HG02840 (cell line): ENCODE data around the gene RNF214.
"Not testable (repeated sequence)": the region's sequence is repeated elsewhere in the genome, so short reads cannot be mapped to it uniquely, and the experiment has no call there.

Experiments used
- ATAC-seq: cut with Tn5 transposase; IDR thresholded peaks from one replicate; pipeline ENCODE4 v1.9.1; 2021; ENCODE audit warnings: mild to moderate bottlenecking, moderate library complexity, moderate number of reproducible peaks; ENCODE audit not compliant: unreplicated experiment, low FRiP score

RNF214 gene

DNA sequence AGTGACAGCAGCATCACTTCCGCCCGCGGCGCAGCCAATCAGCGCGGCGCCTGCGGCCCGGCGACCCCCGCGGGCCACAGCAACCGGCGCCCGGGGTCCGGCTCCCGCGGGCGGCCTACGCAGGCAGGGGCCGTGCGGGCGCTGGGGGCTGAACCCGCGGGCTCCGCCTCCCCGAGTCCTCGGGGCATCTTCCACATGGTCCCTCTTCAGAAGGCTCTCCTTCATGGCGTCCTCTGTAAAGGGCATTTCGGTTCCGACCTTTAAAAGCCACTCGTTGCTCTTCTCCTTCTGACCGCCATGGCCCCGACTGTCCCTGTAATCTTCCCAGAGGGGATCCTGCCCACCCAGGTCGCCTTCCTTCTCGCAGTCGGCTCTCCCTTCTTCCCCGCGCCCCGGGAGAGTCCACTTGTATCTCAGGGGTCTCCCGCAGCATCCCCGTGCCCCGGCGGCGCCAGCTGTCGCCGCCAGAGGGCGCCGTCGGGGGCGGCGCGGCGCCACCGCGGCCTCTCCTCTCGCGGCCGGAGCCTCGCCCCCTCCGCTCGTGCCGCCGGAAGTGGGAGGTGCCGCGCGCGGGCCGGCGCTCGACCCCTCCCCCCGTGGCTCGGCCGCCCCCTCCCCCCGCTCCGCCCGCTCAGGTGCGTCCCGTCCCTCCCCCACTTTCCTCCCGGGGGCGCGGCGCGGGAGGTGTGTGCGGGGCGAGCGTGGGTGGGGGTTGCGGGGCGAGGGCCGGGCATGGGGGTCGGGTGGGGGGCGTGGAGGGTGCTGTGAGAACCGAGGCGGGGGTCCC, at the start of gene RNF214:
RNF214 (plus strand) TSS at position 580 of the 787 bp plus-strand sequence. CDS start 1,602 bp downstream, outside the sequence.
- peak; percentile 54 for ATAC-seq

DNA sequence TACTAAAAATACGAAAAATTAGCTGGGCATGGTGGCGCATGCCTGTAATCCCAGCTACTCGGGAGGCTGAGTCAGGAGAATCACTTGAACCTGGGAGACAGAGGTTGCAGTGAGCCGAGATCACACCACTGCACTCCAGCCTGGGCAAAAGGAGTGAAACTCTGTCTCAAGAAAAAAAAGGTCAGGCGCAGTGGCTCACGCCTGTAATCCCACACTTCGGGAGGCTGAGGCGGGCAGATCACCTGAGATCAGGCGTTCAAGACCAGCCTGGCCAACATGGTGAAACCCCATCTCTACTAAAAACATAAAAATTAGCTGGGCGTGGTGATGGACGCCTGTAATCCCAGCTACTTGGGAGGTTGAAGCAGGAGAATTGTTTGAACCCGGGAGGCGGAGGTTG, 49.3 kb upstream of the RNF214 start:
- ATAC-seq = not testable (repeated sequence)

DNA sequence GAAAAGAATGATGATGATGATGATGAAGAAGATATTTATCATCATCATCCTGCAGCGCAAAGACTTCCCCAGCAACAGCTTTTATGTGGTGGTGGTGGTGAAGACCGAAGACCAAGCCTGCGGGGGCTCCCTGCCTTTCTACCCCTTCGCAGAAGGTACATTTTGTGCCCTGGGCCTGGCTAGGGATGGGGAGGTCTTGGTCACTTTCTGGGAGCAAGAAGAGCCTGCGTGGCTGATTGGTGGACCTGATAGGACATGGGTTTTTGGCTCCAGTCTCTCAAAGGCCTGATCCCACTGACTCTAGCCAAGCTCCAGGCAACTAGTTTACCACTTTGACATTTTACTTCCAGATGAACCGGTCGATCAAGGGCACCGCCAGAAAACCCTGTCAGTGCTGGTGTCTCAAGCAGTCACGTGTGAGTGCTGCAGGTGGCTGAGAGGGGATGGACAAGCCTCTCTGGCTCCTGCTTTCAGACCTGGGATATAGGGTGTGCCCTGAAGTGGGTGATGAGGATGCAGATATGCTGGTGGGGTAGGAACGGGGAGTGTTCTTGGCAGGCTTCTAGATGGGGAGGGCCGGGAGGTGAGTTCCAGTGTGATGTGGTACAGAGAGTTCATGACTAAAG, 48.6 kb upstream of the RNF214 start:
- ATAC-seq = no peak

DNA sequence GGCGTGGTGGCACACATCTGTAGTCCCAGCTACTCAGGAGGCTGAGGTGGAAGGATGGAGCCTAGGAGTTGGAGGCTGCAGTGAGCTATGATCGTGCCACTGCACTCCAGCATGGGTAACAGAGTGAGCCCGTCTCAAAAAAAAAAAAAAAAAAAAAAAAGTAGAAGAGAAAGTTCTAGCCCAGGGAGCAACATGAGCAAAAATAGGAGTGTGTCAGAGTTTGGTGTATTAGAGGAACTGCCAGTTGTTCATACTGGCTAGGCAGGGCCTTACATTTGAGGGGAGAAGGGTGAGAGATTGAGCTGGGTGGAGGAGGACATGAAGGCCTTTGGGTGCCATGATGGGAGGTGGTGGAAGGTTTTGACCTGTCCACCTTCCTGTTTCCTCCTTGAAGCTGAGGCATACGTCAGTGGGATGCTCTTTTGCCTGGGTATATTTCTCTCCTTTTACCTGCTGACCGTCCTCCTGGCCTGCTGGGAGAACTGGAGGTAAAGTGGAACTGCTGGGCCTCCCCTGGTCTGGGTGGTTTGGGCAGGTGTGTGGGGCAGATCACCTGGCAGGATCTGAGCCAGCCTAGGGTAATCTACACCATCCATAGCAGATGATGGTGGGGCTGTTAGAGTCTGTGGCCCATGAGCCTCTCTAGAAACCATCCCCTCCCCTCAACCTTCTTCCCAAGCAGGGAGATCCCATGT, 46.6 kb upstream of the RNF214 start:
- no peak for ATAC-seq

DNA sequence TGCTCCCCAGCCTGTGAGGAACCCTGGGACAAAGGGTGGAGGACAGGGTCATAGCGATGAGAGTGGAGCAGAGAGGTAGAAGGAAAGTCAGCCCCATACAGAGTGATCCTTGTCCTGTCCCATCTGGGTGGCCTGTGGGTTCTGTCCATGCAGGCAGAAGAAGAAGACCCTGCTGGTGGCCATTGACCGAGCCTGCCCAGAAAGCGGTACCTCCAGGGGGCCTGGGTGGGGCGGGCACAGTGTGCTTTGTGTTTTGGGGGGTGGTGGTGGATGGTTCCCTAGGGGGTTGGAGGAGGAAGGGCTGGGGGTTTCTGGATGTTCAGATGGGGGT, 46.1 kb upstream of the RNF214 start:
- no peak for ATAC-seq

DNA sequence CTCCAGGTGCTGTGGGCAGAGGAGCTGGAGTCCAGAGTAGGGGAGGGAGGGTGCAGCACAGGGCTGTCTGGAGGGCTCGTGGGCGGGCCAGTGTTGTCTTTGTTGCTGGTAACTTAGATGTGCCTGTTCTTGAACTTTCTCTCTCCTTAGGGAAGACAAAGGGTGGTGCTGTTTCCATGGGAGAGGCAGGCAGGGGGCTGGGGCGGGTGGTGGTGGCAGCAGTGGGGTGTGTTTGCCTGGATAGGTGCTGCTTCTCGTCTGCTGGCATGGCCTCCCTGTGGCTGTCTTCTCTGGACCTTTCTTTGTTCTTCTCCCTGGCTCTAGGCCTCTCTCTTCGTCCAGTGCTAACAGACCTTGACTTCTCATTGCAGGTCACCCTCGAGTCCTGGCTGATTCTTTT, 45.5 kb upstream of the RNF214 start:
- ATAC-seq = no peak

DNA sequence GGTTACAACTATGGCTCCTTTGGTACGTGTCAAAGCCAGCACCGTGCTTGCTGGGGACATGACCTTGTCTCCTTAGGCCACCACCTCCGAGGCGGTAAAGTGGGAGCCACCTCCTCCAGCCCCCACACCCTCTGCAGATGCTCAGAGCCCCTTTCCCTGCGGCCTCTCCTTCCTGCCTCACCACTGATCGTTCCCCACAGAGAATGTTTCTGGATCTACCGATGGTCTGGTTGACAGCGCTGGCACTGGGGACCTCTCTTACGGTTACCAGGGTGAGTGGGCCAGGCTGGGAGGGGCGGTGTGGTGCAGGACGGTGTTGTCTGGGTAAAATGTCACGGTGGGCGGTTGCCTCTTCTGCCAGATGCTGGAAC, 45.1 kb upstream of the RNF214 start:
- no peak for ATAC-seq

DNA sequence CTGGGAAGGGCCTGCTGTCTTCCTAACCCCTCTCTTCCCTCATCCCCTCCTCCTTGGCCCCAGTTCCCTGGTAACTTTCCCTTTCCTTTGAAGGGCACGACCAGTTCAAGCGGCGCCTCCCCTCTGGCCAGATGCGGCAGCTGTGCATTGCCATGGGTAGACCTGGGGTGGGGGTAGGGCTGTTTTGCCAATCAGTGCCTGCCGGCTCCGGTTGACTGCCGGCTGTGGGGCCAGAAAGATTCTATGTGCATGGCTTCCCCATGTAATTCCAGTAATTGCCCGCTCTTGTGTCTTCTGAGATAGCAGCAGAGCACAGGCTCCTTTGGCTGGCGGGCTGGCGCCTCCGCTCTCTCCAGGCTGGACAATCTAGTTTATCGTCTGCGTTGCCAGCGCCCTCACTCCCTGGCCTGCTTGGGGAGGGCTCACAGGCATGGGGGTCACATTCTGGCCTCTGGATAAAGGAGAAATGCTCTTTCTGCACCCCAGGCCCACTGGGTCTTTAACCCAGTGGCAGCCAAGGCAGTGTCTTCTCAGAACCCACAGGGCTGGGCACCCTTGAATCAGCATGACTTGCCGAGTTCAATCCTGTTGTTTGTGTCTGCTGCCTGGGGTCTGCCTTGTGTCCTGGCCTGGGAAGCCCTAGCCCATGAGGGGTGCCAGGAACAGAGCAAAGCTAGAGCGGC, 44.5 kb upstream of the RNF214 start:
- no peak for ATAC-seq

DNA sequence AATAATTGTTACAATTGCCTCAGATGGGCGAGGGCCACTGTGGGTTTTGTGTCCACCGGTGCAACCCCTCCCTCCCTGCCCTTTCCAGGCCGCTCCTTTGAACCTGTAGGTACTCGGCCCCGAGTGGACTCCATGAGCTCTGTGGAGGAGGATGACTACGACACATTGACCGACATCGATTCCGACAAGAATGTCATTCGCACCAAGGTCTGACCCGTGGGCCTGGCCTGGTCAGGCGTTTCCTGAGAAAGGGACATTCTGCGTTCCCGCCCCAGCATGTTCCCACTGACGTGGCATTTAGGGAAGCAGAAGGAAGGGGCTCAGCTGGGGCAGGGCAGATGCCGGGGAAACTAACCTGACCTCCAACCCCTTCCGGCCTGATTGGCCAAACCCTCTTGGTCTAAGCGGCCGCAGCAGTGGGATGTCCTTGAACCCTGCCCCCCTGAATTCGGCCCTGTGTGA, 43.8 kb upstream of the RNF214 start:
- no peak for ATAC-seq

DNA sequence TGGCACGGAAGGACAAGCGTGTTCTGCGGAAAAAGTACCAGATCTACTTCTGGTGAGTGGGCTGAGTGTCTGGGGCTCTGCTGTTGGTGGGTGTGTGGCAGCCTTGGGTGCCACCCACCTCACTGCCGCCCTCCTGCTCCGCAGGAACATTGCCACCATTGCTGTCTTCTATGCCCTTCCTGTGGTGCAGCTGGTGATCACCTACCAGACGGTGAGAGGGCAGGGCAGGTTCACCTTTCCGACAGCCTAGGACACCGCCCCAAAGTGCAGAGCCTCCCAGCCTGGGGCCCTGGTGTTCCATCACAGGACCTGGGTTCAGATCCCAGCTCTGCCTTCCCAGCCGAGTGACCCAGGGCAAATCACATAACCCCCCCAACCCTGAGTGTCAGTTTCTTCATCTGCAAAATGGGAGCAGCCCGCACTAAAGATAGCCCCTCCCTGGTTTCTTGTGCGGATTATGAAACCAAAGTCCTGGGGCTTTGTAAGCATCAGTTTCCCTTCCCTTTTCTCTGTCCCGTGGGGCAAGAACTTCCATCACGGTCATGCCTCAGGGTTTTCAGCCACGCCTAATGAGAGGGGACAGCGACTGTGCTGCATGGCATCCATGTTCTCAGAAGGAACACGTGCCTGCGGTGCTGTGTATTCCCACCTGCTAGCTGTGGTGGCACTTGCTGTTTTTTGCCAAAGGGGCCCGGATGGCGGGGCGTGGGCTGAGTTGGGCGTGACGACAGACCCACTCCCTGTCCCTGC, 43.1 kb upstream of the RNF214 start:
- peak; percentile 52 for ATAC-seq

DNA sequence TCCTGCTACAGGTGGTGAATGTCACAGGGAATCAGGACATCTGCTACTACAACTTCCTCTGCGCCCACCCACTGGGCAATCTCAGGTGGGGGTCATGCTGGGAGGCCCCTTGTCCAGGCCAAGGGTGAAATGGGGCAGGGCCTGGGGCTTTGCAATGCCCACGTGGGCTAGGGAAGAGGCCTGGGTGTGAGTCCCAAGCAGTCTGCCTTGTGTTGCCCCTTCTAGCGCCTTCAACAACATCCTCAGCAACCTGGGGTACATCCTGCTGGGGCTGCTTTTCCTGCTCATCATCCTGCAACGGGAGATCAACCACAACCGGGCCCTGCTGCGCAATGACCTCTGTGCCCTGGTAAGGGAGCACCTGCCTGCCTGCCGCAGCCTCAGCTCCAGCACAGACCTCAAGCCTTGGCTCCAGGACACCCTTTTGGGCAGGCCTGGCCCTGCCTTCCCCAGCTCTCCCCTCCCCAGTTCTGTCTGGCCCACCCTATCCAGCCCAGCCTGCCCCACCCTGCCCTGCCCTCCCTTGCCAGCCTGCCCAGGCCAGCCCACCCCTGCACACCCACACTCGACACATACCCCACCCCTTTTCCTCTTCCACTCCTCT, 42.4 kb upstream of the RNF214 start:
- ATAC-seq = no peak

DNA sequence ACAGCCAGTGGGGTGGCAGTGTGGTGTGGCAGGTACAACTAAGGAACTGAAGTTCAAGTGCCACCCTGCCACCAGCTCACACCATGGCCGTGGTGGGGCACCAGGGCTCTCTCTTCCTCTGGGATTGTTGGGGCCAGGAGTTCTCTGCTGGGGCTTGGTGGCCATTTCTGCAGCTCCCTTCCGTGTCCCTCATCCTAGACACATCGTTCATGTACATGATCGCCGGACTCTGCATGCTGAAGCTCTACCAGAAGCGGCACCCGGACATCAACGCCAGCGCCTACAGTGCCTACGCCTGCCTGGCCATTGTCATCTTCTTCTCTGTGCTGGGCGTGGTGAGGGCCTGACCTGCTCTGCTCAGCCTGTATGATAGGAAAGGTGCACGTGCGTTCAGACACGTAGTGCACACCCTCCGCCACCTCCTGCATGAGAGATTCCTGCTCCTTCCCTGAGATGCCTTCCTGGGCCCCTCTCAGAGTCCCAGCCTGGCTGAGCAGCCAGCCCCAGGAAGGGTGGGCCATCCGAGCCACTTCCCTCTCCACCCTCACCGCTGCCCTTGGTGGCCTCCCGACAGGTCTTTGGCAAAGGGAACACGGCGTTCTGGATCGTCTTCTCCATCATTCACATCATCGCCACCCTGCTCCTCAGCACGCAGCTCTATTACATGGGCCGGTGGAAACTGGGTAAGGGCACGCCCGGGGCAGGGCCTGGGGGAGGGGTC, 40.6 kb upstream of the RNF214 start:
- no peak for ATAC-seq

DNA sequence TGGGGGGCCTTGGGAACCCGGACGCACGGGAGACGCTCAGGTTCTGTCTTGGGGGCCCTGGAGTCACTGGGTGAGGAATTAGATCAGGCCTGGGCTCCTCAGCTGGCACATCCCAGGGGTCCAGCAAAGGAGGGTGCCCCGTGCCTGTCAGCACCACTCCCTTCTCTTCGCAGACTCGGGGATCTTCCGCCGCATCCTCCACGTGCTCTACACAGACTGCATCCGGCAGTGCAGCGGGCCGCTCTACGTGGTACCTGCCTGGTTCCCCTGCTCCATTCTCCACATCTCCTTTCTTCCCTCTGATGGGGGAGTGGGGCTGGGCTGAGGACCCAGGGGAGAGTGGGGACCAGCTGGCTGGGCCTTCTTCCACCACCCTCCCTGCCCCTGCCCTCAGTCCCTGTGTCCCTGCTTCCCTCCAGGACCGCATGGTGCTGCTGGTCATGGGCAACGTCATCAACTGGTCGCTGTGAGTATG, 40.0 kb upstream of the RNF214 start:
- ATAC-seq = no peak

DNA sequence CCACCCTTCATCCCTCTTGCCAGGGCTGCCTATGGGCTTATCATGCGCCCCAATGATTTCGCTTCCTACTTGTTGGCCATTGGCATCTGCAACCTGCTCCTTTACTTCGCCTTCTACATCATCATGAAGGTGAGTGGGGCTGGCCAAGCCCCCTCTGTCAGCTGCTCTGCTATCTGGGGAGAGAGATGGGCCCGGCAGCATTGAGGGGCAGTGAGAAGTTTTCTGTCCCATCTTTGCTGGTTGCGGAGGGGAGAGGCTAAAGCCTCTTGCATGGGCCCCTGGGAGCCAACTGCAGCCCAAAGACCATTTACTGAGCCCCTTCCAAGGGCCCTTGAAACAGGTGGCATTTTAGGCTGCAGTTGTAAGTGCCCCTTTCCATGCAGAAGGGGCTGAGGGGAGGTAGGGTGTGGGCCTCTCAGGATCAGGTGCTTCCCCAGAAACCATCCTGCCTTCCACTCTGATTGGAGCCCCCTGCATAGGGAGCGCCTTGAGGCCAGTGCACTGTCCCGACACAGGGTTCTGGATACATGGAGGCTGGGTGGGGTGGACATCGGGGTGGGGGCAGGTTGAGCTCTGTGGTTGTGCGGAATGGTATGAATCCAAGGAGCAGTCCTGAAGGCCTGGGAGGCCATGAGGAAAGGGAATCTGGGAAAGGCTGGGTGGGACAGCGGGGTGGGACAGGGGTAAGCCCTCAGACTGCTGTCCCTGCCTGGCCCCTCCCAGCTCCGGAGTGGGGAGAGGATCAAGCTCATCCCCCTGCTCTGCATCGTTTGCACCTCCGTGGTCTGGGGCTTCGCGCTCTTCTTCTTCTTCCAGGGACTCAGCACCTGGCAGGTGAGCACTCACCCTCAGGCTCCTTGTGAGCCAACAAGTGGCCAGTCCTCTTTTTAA, 39.1 kb upstream of the RNF214 start:
- no peak for ATAC-seq

DNA sequence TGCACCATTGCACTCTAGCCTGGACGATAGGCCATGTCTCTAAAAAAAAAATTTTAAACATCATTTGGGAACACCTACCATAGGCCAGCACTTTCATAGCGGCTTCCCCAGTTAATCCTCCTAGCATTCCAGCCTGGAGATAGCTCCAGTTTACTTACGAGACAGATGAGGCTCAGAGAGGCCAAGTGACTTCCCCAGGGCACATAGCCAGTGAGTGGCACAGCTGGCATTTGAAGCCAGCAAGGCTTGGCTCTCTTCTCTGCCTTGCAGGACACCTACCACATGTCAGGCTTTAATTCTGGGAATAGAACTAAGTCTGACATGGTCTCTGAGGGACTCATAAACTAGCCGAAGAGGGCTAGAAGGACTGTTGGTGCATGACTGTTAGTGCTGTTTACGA, 38.2 kb upstream of the RNF214 start:
- ATAC-seq = no peak

DNA sequence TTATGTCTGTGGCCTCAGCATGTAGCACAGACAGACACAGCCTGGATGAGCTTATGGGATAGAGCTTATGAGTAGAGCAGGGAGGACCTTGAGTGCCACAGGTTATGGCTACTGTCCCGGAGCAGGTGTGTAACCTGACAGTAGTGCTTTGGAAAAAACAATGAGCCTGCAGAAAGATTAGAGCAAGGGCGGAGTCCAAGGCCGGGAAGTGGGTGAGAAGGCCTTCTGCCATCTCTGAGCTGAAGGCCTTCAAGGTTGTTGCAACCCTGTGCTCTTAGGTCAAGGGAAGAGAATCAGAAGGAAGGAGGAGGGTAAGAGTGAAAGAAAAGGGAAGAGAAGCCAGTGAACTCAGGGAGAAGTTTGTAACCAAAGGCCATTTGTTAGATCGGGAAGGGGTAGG, 37.2 kb upstream of the RNF214 start:
- no peak for ATAC-seq

DNA sequence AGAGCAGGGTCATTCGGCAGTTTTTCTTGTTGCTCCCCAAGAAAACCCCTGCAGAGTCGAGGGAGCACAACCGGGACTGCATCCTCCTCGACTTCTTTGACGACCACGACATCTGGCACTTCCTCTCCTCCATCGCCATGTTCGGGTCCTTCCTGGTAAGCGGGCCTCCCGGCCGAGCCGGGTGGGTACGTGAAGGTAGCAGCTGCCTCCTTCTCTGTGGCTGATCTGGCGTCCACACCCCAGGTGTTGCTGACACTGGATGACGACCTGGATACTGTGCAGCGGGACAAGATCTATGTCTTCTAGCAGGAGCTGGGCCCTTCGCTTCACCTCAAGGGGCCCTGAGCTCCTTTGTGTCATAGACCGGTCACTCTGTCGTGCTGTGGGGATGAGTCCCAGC, 36.7 kb upstream of the RNF214 start:
- no peak for ATAC-seq

DNA sequence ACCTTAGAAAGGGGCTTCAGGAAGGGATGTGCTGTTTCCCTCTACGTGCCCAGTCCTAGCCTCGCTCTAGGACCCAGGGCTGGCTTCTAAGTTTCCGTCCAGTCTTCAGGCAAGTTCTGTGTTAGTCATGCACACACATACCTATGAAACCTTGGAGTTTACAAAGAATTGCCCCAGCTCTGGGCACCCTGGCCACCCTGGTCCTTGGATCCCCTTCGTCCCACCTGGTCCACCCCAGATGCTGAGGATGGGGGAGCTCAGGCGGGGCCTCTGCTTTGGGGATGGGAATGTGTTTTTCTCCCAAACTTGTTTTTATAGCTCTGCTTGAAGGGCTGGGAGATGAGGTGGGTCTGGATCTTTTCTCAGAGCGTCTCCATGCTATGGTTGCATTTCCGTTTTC, 35.5 kb upstream of the RNF214 start:
- no peak for ATAC-seq
